DOHH2 (cell line): Measurements from ENCODE around the gene MBOAT1.
A peak's percentile ranks its signal among the peaks of the same experiment; 100 is the strongest.

Experiments
- CTCF ChIP-seq: fragments of 200-600 bp; sonication (generic); IDR thresholded peaks from one replicate; pipeline ENCODE4 v1.5.1; 2014; ENCODE audit warnings: antibody characterized with exemption, mild to moderate bottlenecking, low read depth, low read length; ENCODE audit not compliant: poor library complexity, severe bottlenecking
- EZH2phosphoT487 ChIP-seq: fragments of 200-600 bp; sonication (generic); IDR thresholded peaks from 2 replicates; pipeline ENCODE4 v1.6.1; 2017; ENCODE audit warnings: borderline replicate concordance, mild to moderate bottlenecking, antibody characterized with exemption, low read length, moderate library complexity, mixed read lengths

- TF ChIP-seq CTCF = peak; percentile 87
- no peak for TF ChIP-seq EZH2phosphoT487
Observed at GRCh38 chr6:20126789-20127653, 85.2 kb downstream of the MBOAT1 start.
